ENCODE data around the gene TTC28.

The TTC28 gene

GRCh38 chr22:28296452-28296851 lies 383.2 kb downstream of the TTC28 start:
- Histone ChIP-seq H3K27ac (ENCODE audit: low read length) (no peak overlapping the region), H3K4me1 (ENCODE audit: control insufficient read depth in 1 of 2, insufficient read depth in 2 of 2, low read length in 2 of 2) (peaks cover 0 to 2% of the 10 kb centered on the region in 2 donors), H3K9me3 (ENCODE audit: control insufficient read depth in 1 of 2, low read length in 2 of 2) (no peaks in the 10 kb centered on the region), H3K4me3 (ENCODE audit: low read depth in 1 of 2, low read length in 2 of 2) (no peak overlapping the region), H3K36me3 (ENCODE audit: control insufficient read depth in 1 of 2, insufficient read depth in 2 of 2, low read length in 2 of 2) (no peaks in the 10 kb centered on the region), H3K27me3 (ENCODE audit: low read depth, low read length) (no peaks in the 10 kb centered on the region)

DNA sequence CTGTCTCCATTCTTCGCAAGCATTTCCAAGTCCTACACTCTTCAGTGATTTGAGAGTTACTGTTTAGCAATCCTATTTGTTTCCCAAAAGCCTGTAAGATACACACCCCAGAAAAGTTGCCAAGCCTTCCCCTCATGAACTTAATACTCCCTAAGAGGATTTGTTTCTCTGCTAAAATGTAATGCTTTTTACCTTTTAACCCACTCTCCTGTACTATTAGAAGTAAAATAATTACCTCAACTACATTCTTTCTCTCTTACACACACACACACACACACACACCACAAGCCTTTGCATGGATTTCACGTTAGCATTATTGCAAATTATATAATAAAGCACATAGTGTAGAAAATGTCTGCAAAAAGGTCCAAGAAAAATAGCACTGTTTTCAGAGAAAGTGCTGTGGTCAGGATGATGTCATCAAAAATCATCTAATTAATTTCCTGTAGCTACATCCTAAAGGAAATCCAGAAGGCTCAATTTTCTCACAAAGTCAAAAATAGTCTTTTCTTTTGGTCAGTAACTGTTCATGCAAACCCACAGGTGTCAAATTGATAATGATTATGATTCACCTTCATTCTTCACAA lies 396.5 kb downstream of the TTC28 start:
- Histone ChIP-seq H3K27ac (ENCODE audit: low read length) (no peak overlapping the region), H3K4me1 (ENCODE audit: control insufficient read depth in 1 of 2, insufficient read depth in 2 of 2, low read length in 2 of 2) (no peaks in the 10 kb centered on the region), H3K36me3 (ENCODE audit: control insufficient read depth in 1 of 2, insufficient read depth in 2 of 2, low read length in 2 of 2) (no peaks in the 10 kb centered on the region), H3K27me3 (ENCODE audit: low read depth, low read length) (no peaks in the 10 kb centered on the region), H3K4me3 (ENCODE audit: low read depth in 1 of 2, low read length in 2 of 2) (no peak overlapping the region), H3K9me3 (ENCODE audit: control insufficient read depth in 1 of 2, low read length in 2 of 2) (no peaks in the 10 kb centered on the region)

DNA sequence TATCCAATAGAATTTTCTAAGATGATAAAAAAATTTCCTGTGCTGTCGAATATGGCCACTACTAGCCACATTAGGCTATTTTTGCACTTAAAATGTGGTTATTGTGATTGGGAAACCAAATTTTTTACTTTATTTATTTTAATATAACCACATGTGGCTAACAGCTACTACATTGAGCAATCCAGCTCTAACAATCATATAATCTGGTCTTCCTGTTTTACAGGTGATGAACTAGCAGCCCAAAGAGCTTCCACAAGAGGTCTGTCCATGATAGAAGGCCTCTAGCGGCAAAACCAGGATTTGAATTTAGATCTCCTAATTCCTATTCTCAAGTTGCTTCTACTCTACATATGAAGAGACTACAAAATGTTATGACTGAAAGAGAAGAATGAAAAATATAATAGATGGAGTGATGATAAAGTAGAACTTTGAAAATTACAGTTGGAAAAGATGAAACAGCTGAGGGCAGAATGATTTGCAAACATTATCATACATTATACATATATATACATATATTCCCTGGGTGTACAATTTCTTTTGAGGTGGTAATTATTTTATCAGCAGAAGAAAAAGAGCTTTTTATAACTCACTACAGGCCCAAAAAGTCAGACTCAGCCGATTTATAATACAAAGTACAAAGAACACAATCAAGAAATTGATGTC lies 397.1 kb downstream of the TTC28 start:
- no peaks in the 10 kb centered on the region for H3K36me3 ChIP-seq (ENCODE audit: control insufficient read depth in 1 of 2, insufficient read depth in 2 of 2, low read length in 2 of 2)
- H3K9me3 ChIP-seq (ENCODE audit: control insufficient read depth in 1 of 2, low read length in 2 of 2): no peaks in the 10 kb centered on the region
- no peak overlapping the region for H3K4me3 ChIP-seq (ENCODE audit: low read depth in 1 of 2, low read length in 2 of 2)
- H3K27me3 ChIP-seq (ENCODE audit: low read depth, low read length): no peaks in the 10 kb centered on the region
- no peak overlapping the region for H3K27ac ChIP-seq (ENCODE audit: low read length)
- no peaks in the 10 kb centered on the region for H3K4me1 ChIP-seq (ENCODE audit: control insufficient read depth in 1 of 2, insufficient read depth in 2 of 2, low read length in 2 of 2)

DNA sequence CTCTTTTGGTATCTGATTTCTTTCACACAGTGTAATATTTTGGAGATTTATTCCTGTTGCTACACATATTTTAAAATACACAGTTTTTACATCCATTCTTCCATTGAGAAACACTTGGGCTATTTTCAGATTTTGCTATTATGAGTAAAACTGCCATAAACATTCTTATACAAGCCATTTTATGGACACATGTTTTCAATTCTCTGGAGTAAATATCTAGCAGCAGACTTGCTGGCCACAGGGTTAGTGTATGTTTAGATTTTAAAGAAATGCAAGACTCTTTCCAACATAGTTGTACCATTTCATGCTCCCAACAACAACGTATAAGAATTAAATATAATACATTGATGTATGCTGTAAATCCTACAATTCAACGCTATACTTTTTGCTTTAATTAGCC lies 399.8 kb downstream of the TTC28 start:
- Histone ChIP-seq H3K4me1 (ENCODE audit: control insufficient read depth in 1 of 2, insufficient read depth in 2 of 2, low read length in 2 of 2) (no peaks in the 10 kb centered on the region), H3K9me3 (ENCODE audit: control insufficient read depth in 1 of 2, low read length in 2 of 2) (no peaks in the 10 kb centered on the region), H3K36me3 (ENCODE audit: control insufficient read depth in 1 of 2, insufficient read depth in 2 of 2, low read length in 2 of 2) (no peaks in the 10 kb centered on the region), H3K4me3 (ENCODE audit: low read depth in 1 of 2, low read length in 2 of 2) (no peak overlapping the region), H3K27me3 (ENCODE audit: low read depth, low read length) (no peaks in the 10 kb centered on the region), H3K27ac (ENCODE audit: low read length) (no peak overlapping the region)

DNA sequence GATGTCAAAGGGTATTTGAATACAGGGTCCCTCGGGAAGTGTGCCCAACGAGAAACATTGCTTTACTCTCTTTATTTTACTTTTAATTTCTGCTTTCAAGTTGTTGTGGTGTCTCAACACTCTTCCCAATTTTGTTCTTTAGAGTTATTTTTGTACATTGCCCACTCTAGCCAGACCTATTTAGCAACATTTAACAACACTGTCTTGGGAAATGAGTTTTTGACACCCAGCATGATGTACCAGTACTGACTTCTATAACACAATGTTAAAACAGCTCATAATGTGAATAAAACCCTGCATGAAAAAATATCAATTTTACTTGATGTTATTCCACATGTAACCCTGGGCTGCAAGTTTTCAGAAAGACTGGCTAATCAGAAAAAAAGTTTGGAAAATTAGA lies 410.4 kb downstream of the TTC28 start:
- peaks cover 0 to 10% of the 10 kb centered on the region in 2 donors for H3K4me1 ChIP-seq (ENCODE audit: control insufficient read depth in 1 of 2, insufficient read depth in 2 of 2, low read length in 2 of 2)
- no peaks in the 10 kb centered on the region for H3K36me3 ChIP-seq (ENCODE audit: control insufficient read depth in 1 of 2, insufficient read depth in 2 of 2, low read length in 2 of 2)
- H3K27ac ChIP-seq (ENCODE audit: low read length): no peak overlapping the region
- no peak overlapping the region for H3K4me3 ChIP-seq (ENCODE audit: low read depth in 1 of 2, low read length in 2 of 2)
- H3K9me3 ChIP-seq (ENCODE audit: control insufficient read depth in 1 of 2, low read length in 2 of 2): no peaks in the 10 kb centered on the region
- H3K27me3 ChIP-seq (ENCODE audit: low read depth, low read length): no peaks in the 10 kb centered on the region

- Histone ChIP-seq H3K4me3 (ENCODE audit: low read depth in 1 of 2, low read length in 2 of 2) (no peak overlapping the region), H3K4me1 (ENCODE audit: control insufficient read depth in 1 of 2, insufficient read depth in 2 of 2, low read length in 2 of 2) (peaks cover 0 to 10% of the 10 kb centered on the region in 2 donors), H3K9me3 (ENCODE audit: control insufficient read depth in 1 of 2, low read length in 2 of 2) (no peaks in the 10 kb centered on the region), H3K36me3 (ENCODE audit: control insufficient read depth in 1 of 2, insufficient read depth in 2 of 2, low read length in 2 of 2) (no peaks in the 10 kb centered on the region), H3K27me3 (ENCODE audit: low read depth, low read length) (no peaks in the 10 kb centered on the region), H3K27ac (ENCODE audit: low read length) (no peak overlapping the region)
These were observed 410.8 kb downstream of the TTC28 start for GRCh38 chr22:28268850-28269249.

DNA sequence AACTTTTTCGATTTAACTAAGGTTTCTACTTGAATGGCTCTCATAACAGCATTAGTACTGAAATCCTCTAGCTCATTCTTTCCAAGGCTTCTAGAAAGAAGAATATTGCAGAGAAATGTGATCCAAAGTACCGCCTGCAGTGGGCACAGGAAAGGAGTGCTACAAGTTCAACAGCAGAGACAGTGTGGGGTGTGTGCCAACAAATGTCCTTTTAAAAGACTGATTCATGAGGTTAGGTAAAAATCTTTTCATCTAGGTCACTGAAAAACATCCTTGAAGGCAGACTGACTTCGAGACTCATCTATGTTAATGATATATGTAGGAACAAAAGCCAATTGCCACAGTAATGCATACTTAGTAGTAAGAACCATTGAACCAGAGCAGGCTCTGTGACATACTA lies 411.5 kb downstream of the TTC28 start:
- Histone ChIP-seq H3K27ac (ENCODE audit: low read length) (no peak overlapping the region), H3K4me3 (ENCODE audit: low read depth in 1 of 2, low read length in 2 of 2) (no peak overlapping the region), H3K9me3 (ENCODE audit: control insufficient read depth in 1 of 2, low read length in 2 of 2) (no peaks in the 10 kb centered on the region), H3K4me1 (ENCODE audit: control insufficient read depth in 1 of 2, insufficient read depth in 2 of 2, low read length in 2 of 2) (peaks cover 0 to 10% of the 10 kb centered on the region in 2 donors), H3K27me3 (ENCODE audit: low read depth, low read length) (no peaks in the 10 kb centered on the region), H3K36me3 (ENCODE audit: control insufficient read depth in 1 of 2, insufficient read depth in 2 of 2, low read length in 2 of 2) (no peaks in the 10 kb centered on the region)

- Histone ChIP-seq H3K4me1 (ENCODE audit: control insufficient read depth in 1 of 2, insufficient read depth in 2 of 2, low read length in 2 of 2) (peaks cover 0 to 8% of the 10 kb centered on the region in 2 donors), H3K27ac (ENCODE audit: low read length) (no peak overlapping the region), H3K36me3 (ENCODE audit: control insufficient read depth in 1 of 2, insufficient read depth in 2 of 2, low read length in 2 of 2) (no peaks in the 10 kb centered on the region), H3K9me3 (ENCODE audit: control insufficient read depth in 1 of 2, low read length in 2 of 2) (no peaks in the 10 kb centered on the region), H3K4me3 (ENCODE audit: low read depth in 1 of 2, low read length in 2 of 2) (no peak overlapping the region), H3K27me3 (ENCODE audit: low read depth, low read length) (no peaks in the 10 kb centered on the region)
These were observed 419.0 kb downstream of the TTC28 start for GRCh38 chr22:28260619-28261018.

GRCh38 chr22:28259774-28260312 lies 419.8 kb downstream of the TTC28 start:
- no peak overlapping the region for H3K4me3 ChIP-seq (ENCODE audit: low read depth in 1 of 2, low read length in 2 of 2)
- no peak overlapping the region for H3K27ac ChIP-seq (ENCODE audit: low read length)
- no peaks in the 10 kb centered on the region for H3K9me3 ChIP-seq (ENCODE audit: control insufficient read depth in 1 of 2, low read length in 2 of 2)
- H3K4me1 ChIP-seq (ENCODE audit: control insufficient read depth in 1 of 2, insufficient read depth in 2 of 2, low read length in 2 of 2): peaks cover 0 to 8% of the 10 kb centered on the region in 2 donors
- no peaks in the 10 kb centered on the region for H3K36me3 ChIP-seq (ENCODE audit: control insufficient read depth in 1 of 2, insufficient read depth in 2 of 2, low read length in 2 of 2)
- no peaks in the 10 kb centered on the region for H3K27me3 ChIP-seq (ENCODE audit: low read depth, low read length)

- Histone ChIP-seq H3K27ac (ENCODE audit: low read length) (no peak overlapping the region), H3K27me3 (ENCODE audit: low read depth, low read length) (no peaks in the 10 kb centered on the region), H3K9me3 (ENCODE audit: control insufficient read depth in 1 of 2, low read length in 2 of 2) (no peaks in the 10 kb centered on the region), H3K4me3 (ENCODE audit: low read depth in 1 of 2, low read length in 2 of 2) (no peak overlapping the region), H3K4me1 (ENCODE audit: control insufficient read depth in 1 of 2, insufficient read depth in 2 of 2, low read length in 2 of 2) (no peaks in the 10 kb centered on the region), H3K36me3 (ENCODE audit: control insufficient read depth in 1 of 2, insufficient read depth in 2 of 2, low read length in 2 of 2) (no peaks in the 10 kb centered on the region)
These were observed 425.2 kb downstream of the TTC28 start for GRCh38 chr22:28254396-28254795.

GRCh38 chr22:28252539-28252938 lies 427.1 kb downstream of the TTC28 start:
- H3K27me3 ChIP-seq (ENCODE audit: low read depth, low read length): no peaks in the 10 kb centered on the region
- H3K27ac ChIP-seq (ENCODE audit: low read length): no peak overlapping the region
- no peaks in the 10 kb centered on the region for H3K4me1 ChIP-seq (ENCODE audit: control insufficient read depth in 1 of 2, insufficient read depth in 2 of 2, low read length in 2 of 2)
- no peak overlapping the region for H3K4me3 ChIP-seq (ENCODE audit: low read depth in 1 of 2, low read length in 2 of 2)
- H3K36me3 ChIP-seq (ENCODE audit: control insufficient read depth in 1 of 2, insufficient read depth in 2 of 2, low read length in 2 of 2): no peaks in the 10 kb centered on the region
- H3K9me3 ChIP-seq (ENCODE audit: control insufficient read depth in 1 of 2, low read length in 2 of 2): no peaks in the 10 kb centered on the region

Measured in muscle layer of duodenum (tissue), 2 donors.